ENCODE results near the gene PLA2G2D. TPM values are rescaled to one million over a fixed set of nuclear protein-coding genes. Genes with fewer than 3 reads are reported as not detected.
A peak's percentile ranks its signal among the peaks of the same experiment; 100 is the strongest.

PLA2G2D gene
- total and polyA plus RNA-seq, 2 donors (not counting 1 experiment from before 2014, with no cell fraction given), result not detected

GRCh38 chr1:20126806-20127440, 7.6 kb upstream of the PLA2G2D start:
- no peak for TF ChIP-seq EZH2 (IDR thresholded peaks at IDR 0.05; ENCODE audit: low read length, missing control alignments)
- TF ChIP-seq CTCF (conservative IDR thresholded peaks at IDR 0.05 in 1 of 2, IDR thresholded peaks at IDR 0.05 in 1 of 2; ENCODE audit: low read depth in 1 of 2, low read length in 2 of 2), result no peak
- no peak for DNase-seq (ENCODE audit: low read depth in 2 of 2)
- no peaks in the 10 kb centered on the region for H3K4me1 ChIP-seq (ENCODE audit: control insufficient read depth, extremely low read depth, insufficient read depth, low read length)
- H3K27me3 ChIP-seq (ENCODE audit: control insufficient read depth, insufficient read depth, low read length), result peaks cover under 1% of the 10 kb centered on the region
- no peaks in the 10 kb centered on the region for H3K9me3 ChIP-seq (ENCODE audit: control insufficient read depth, insufficient read depth, low read depth, low read length)
- no peak overlapping the region for H3K4me2 ChIP-seq (ENCODE audit: extremely low read depth, insufficient read depth, low read length)
- H2AFZ ChIP-seq (ENCODE audit: low read length), result no peak overlapping the region
- no peak overlapping the region for H3K9ac ChIP-seq (ENCODE audit: insufficient read depth, low read length)
- H3K79me2 ChIP-seq (ENCODE audit: control insufficient read depth, insufficient read depth, low read length), result no peaks in the 10 kb centered on the region
- no peak overlapping the region for H3K4me3 ChIP-seq (replicated peaks in 1 of 4; ENCODE audit: control extremely low read depth in 1 of 4, insufficient read depth in 1 of 4, low read depth in 3 of 4, low read length in 4 of 4)
- no peak overlapping the region for H3K27ac ChIP-seq (ENCODE audit: insufficient read depth, low read length)
- H4K20me1 ChIP-seq (ENCODE audit: control insufficient read depth, extremely low read depth, insufficient read depth, low read length), result no peaks in the 10 kb centered on the region
- H3K36me3 ChIP-seq (ENCODE audit: control insufficient read depth, insufficient read depth, low read length), result no peaks in the 10 kb centered on the region

GRCh38 chr1:20126041-20126805, 6.9 kb upstream of the PLA2G2D start:
- no peak for DNase-seq (ENCODE audit: low read depth in 2 of 2)

GRCh38 chr1:20125100-20125499, 5.8 kb upstream of the PLA2G2D start:
- H3K9me3 ChIP-seq (ENCODE audit: control insufficient read depth, insufficient read depth, low read depth, low read length), result no peaks in the 10 kb centered on the region
- H3K4me2 ChIP-seq (ENCODE audit: extremely low read depth, insufficient read depth, low read length), result no peak overlapping the region
- no peaks in the 10 kb centered on the region for H4K20me1 ChIP-seq (ENCODE audit: control insufficient read depth, extremely low read depth, insufficient read depth, low read length)
- H3K9ac ChIP-seq (ENCODE audit: insufficient read depth, low read length), result no peak overlapping the region
- no peak overlapping the region for H3K4me3 ChIP-seq (replicated peaks in 1 of 4; ENCODE audit: control extremely low read depth in 1 of 4, insufficient read depth in 1 of 4, low read depth in 3 of 4, low read length in 4 of 4)
- H3K27ac ChIP-seq (ENCODE audit: insufficient read depth, low read length), result no peak overlapping the region
- no peaks in the 10 kb centered on the region for H3K79me2 ChIP-seq (ENCODE audit: control insufficient read depth, insufficient read depth, low read length)
- peaks cover 9% of the 10 kb centered on the region for H3K27me3 ChIP-seq (ENCODE audit: control insufficient read depth, insufficient read depth, low read length)
- H2AFZ ChIP-seq (ENCODE audit: low read length), result no peak overlapping the region
- no peaks in the 10 kb centered on the region for H3K36me3 ChIP-seq (ENCODE audit: control insufficient read depth, insufficient read depth, low read length)
- no peaks in the 10 kb centered on the region for H3K4me1 ChIP-seq (ENCODE audit: control insufficient read depth, extremely low read depth, insufficient read depth, low read length)
- TF ChIP-seq EZH2 (IDR thresholded peaks at IDR 0.05; ENCODE audit: low read length, missing control alignments) (no peak), CTCF (conservative IDR thresholded peaks at IDR 0.05 in 1 of 2, IDR thresholded peaks at IDR 0.05 in 1 of 2; ENCODE audit: low read depth in 1 of 2, low read length in 2 of 2) (no peak)
- peak in 1 of 2 donors; percentile 22 for DNase-seq (ENCODE audit: low read depth in 2 of 2)

More at GRCh38 chr1:20126041-20126805, 6.9 kb upstream of the PLA2G2D start:
- Histone ChIP-seq H2AFZ (ENCODE audit: low read length) (no peak overlapping the region), H3K79me2 (ENCODE audit: control insufficient read depth, insufficient read depth, low read length) (no peaks in the 10 kb centered on the region), H3K27ac (ENCODE audit: insufficient read depth, low read length) (no peak overlapping the region), H3K9ac (ENCODE audit: insufficient read depth, low read length) (no peak overlapping the region), H3K27me3 (ENCODE audit: control insufficient read depth, insufficient read depth, low read length) (peaks cover 5% of the 10 kb centered on the region), H3K4me1 (ENCODE audit: control insufficient read depth, extremely low read depth, insufficient read depth, low read length) (no peaks in the 10 kb centered on the region), H3K36me3 (ENCODE audit: control insufficient read depth, insufficient read depth, low read length) (no peaks in the 10 kb centered on the region), H4K20me1 (ENCODE audit: control insufficient read depth, extremely low read depth, insufficient read depth, low read length) (no peaks in the 10 kb centered on the region), H3K9me3 (ENCODE audit: control insufficient read depth, insufficient read depth, low read depth, low read length) (no peaks in the 10 kb centered on the region), H3K4me2 (ENCODE audit: extremely low read depth, insufficient read depth, low read length) (no peak overlapping the region), H3K4me3 (replicated peaks in 1 of 4; ENCODE audit: control extremely low read depth in 1 of 4, insufficient read depth in 1 of 4, low read depth in 3 of 4, low read length in 4 of 4) (no peak overlapping the region)
- TF ChIP-seq EZH2 (IDR thresholded peaks at IDR 0.05; ENCODE audit: low read length, missing control alignments), result no peak
